GM20431 (cell line): ENCODE measurements around the gene HOMER2.

Source experiments
- in situ Hi-C: fragments of 300-500 bp; cut with MseI, MboI; formaldehyde crosslinking; loops from one replicate; pipeline ENCODE4 v1.15.0; 2020; ENCODE audit warnings: low sequenced_read_pairs; ENCODE audit not compliant: unreplicated experiment

Gene HOMER2

DNA sequence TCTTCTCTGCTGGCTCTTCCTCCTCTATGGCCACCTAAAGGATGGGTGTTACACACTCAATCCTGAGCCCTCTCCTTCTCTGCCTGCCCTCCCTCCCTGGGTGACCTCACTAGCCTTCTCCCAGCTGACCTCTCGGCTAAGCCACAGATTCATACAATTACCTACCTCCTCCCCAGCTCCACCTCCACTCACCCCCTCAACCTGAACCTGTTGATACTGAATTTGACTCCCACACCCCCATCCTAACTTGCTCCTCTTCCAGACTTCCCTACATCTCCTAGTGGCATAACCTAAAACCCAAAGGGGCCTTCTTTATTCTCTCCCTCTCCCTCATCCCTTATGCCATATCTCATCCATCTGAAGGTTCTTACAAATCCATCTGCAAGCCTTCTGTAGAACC is 17.1 kb downstream of the HOMER2 start:
- in situ Hi-C loops: no loop called here

DNA sequence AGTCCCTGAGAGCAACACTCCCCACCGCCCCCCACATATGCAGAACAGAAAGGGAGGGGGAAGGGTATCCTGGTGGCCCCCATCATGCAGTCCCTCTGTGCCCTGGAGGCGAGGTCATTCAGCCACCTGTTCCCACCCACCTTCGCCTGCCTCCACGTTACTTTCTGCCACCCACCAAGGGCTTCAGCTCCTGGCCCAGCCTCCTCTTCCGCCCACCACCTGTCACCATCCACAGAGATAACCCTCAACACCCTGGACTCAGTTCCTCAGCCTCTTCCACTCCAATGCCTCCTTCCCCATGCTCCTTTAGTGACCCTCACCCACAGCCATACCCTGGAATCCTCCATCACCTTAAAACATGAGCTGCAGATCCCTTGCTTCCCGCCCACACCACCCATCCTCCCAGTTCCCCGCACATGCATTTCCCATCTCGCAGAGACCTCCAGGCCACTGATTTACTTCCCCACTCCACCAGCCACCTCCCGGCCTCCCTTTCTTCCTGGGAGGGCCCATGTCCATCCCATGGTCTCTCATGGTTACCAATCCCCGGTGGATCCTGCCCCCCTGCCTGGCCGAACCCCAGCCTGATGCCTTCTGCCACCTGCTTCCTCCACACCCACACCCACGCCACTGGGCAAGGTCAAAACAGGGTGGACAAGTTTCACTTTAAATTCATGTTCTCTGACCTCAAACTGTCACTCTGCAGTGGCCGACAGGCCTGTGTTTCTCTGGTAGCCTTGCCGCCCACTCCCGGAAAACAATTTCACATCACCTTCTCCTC is 18.2 kb downstream of the HOMER2 start:
- in situ Hi-C loops: no loop called here

DNA sequence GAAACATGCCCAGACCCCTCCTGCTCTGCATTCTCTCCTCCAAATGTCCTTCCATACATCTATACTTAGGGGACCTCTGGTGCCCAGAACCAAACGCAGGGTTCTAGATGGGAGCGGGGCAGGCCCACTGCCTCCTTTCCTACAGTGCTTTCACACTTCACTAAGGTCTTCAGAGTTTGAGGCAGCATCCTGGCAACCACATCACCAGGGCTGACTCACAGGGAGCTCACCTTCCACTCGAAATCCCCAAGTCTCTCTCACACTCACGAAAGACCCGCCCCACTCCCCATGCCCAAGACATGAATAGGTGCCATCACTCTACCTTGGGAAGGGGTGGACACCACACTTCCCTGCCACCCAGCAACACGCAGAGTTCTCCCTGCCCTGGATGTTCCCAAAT is 18.9 kb downstream of the HOMER2 start:
- in situ Hi-C loops: no loop called here

DNA sequence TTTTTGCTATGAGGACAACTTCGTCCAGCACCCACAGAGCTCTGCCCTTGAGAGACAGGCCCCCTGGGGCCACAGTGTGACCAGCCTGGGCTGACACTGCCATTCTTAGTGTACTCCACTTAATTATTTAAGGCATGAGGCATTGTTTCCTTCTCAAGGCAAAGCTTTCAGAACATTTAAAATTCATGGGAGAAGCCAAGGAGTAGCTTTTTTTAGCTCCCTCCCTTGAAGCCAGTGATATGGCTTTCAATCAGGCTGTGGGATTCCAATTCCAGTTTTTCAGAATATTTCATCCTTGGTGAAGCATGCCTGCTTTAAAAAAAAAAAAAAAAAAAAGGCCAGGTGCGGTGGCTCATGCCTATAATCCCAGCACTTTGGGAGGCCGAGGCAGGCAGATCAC is 21.3 kb downstream of the HOMER2 start:
- in situ Hi-C loops: no loop called here

DNA sequence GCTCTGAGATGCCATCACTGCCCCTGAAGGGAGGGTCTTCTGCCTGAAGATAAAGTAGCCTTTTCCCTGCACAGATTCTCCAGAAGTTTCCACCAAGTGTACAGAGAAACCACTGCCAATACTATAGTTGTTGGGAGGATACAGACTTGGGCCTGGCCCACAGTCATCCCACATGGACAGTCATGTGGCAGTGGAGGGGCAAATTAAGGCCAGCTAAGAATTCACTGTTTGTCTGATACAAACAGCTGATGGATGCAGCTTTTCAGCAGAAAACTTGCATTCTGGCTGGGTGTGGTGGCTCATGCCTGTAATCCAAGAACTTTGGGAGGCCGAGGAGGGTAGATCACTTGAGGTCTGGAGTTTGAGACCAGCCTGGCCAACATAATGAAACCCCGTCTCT is 22.1 kb downstream of the HOMER2 start:
- in situ Hi-C loops: no loop called here

DNA sequence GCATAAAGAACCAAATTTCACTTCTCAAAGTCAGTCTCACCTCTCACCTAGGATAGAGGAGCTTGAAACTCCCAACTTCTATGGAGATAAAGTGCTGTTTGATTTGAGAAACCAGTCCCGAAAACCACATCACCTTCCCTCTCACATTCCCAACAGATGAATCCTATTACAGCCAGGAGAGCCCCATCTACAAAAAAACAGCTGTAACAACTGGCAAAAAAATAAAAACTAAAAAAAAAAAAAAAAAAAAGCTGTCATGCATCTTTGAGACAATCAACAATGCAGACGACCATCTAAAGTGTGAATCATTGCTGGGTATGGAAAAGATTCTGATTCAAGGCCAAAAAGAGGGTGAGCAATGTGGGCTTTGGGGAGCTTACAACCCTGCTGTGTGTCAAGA is 23.8 kb downstream of the HOMER2 start:
- in situ Hi-C loops: no loop called here

DNA sequence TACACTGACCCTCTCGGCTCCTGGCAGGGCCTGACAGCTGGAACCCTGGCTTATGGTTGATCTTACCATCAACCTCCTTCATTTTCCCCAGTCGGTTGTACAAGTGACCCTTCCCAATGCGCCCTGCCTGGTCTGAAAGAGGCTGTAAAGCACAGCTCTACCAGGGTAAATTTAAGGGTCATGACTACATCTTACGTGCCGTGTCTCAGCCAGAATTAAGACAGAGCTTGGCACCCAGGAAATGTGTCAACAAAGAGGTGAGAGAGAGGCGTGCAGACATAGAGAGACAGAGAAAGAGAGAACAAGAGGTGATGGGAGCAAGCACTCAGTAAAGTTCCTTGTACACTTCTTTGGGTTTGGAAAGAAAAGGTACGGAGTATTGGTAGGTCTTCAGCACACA is 28.8 kb downstream of the HOMER2 start:
- in situ Hi-C loops: no loop called here

DNA sequence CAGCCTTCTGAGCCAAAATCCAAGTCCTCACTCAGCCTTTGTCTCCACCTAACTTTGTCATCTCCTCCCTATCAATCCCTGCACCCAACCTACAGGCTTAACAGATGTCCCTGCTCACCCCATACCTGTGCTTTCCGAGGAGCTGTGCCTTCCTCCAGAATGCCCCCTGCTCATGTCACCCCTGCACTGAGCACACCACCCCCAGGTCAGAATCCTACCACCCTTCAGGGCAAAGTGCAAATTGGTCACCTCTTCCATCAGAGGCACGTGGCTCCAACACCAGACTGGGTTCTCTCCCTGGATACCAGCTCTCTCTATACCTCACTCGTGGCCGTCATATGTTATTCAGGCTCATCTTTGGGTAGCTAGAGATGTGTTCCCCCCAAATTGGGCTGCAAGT is 29.8 kb downstream of the HOMER2 start:
- in situ Hi-C loops: no loop called here

DNA sequence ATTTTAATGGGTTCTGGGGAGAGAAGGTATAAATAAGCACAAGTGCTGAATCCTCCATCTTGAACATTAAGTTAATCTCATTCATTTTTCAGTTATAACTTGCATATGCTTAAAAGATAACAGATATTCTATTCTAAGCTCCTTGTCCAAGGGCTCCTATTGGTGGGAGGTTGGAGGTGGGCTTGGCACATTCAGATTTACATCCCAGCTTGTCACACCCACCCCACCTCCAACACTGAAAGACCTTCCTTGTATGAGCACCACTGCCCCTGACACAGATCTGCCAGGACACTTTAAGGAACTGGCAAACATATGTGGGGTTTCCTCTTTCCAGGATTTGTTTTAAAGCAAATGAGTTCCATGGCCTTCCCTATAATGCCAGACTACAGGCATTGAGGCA is 30.6 kb downstream of the HOMER2 start:
- in situ Hi-C loops: no loop called here

DNA sequence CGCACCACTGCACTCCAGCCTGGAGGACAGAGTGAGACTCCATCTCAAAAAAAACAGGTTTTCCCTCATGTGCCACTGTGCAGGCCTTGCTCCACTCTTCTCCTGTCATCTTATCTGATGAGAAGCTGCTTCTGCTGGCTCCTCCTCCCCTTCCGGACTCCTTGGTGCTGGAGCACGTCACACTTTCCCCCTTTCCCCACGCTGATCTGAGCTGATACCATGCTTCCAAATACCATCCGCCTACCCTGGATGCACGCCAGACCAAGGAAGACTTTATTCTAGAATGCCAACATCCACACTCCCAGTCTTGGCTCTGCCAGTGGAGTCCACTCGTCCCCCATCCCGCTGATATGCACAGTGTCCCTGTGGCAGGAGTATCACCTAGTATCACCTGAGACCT is 31.3 kb downstream of the HOMER2 start:
- in situ Hi-C loops: no loop called here

DNA sequence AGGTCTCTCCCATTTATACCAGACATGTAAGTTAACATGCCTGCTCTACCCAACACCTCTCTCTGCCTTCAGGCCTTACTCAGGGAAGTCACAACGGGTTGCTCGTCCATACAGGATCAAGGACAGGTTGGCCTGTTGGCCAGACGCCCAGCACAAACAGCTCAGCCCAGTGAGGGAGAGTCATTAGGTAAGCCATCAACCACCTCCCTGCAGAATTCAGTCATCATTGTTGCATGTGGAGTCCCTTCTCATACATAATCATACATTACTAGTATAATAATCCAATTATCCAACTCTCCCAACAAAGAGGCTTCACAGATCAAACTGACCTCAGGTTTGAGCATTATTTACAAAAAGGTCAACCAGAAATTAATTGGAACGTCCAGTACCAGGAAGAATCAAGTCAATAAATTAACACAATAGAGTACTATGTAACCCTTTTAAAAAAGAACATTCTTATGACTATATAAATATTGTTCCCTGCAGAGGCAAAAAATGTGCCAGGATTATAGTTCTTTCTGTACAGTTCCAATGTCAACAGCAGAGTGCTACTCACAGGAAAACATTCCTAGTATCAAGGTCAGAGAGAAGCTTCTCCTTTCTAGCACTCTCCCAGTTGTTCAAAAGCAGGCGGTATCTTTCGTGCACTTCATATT is 33.2 kb downstream of the HOMER2 start:
- in situ Hi-C loops: no loop called here

DNA sequence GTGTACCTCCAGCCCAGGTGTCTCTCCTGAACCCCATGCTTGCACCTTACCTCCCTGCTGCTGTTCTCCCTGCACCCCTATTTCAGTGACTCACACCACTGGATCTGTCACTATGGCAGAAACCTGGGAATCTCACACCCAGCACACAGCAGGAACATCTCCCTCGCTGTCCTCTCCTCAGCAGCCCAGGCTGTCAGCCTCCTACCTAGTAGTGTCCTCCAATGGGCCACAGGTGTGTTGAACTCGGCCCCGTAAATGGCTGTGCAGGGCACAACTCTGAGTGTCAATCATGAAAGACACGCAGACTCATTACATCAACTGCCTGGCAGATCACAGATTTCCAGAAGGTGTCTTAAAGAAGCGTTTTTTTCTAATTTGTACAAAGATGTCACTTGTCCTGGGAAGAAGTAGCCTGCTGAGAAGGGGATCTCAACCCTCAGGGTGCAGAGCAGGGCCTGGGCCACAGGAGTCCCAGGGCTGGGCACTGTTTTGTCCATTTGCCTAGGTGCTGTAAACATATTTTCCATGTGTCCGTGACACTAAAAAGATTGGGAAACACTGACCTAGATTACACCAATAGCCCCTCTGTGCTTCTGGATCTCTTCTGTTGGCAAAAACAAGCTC is 33.8 kb downstream of the HOMER2 start:
- in situ Hi-C loops: no loop called here

DNA sequence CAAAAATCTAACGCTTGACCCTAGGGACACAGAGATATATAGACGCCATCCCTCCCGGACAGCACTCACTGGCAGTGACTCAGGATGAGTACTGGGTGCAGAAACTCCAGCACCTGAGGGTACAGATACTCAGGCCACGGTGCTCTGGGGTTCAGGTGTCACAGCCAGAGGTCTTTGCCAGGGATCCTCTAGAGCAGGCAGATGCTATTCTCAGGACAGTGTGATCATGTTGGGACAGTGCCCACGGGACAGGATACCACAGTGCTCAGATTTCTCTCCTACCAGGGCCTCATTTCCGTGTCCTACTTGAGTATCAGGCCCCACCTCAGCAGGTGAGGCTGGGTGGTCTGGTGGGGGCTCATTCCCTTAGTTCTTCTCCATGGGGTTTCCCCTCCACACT is 34.4 kb downstream of the HOMER2 start:
- in situ Hi-C loops: no loop called here

DNA sequence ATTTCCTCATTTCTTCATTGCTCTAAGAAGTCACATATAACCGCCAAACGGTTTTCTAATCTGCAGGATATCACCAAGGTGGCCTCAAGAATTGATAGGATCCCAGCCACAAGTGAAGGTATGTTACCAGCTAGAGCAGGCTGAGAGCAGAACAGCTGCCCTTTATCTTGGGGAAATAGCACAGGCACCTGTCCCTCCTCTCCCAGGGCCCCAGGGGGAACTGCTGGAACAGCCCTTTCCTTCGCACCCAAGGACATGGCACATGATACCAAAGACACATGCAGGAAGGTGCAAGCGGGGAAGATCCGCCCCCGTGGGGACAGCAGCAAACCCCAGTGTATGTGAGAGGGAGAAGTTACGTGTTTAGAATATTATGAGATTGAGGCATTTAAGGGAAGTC is 35.3 kb downstream of the HOMER2 start:
- in situ Hi-C loops: no loop called here

DNA sequence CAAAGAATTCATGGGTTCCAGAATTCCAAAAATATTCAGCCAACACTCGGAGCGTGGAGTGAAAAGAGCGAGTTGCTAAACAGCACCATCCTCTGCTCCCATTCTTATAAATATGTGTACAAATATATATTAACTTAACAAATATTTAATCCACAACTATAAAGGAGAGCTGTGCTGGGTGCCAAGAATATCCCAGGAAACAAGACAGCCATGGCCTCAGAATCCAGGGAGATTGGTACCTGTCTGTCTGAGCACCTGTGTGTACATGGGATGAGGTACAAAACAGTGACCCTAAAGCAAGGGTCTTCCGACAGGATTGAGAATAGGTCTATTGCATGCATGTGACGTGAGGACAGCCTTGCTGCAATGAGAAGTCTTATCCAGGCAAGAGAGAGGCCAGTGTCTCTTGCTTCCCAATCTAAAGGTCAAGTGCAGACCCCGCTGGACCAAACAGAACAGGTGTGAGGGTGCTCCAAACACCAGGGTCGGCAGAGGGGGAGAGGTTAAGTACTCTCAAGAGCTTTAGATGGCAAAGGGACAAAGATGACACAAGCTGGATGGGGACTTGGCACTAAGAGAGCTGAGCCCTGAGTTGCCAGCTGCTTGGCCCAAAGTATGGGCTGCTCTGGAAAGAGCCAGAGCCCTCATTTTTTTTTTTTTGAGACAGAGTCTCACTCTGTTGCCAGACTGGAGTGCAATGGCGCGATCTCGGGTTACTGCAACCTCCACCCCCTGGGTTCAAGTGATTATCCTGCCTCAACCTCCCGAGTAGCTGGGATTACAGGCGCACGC is 36.2 kb downstream of the HOMER2 start:
- in situ Hi-C loops: no loop called here

DNA sequence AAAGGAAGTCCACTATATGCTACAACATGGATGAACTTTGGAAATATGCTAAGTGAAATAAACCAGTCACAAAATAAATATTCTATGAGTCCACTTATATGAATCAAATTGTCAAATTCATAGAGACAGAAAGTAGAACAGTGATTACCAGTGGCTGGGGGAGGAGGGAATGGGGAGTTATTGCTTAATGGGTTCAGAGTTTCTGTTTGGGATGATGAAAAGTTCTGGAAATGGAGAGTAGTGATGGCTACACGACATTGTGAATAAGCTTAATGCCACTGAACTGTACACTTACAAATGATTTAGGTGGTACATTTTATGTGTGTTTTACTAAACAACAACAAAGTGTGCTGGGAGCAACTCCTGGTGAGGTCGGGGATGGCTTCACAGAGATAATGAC is 38.1 kb downstream of the HOMER2 start:
- in situ Hi-C loops: no loop called here

DNA sequence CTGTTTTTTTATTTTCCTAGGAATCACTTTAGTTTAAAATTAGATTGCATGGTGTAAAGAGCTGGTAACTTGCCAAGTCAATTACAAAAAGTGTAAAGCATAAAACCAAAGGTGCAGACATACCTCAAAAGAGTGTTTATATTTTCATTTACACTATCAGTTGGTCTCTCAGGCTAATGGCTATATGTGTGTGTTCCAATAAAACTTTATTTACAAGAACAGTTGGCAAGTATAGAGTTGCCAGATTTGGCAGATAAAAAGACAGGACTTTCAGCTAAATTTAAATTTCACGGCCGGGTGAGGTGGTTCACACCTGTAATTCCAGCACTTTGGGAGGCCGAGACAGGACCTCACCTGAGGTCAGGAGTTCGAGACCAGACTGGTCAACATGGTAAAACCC is 41.1 kb downstream of the HOMER2 start:
- in situ Hi-C loops: no loop called here

DNA sequence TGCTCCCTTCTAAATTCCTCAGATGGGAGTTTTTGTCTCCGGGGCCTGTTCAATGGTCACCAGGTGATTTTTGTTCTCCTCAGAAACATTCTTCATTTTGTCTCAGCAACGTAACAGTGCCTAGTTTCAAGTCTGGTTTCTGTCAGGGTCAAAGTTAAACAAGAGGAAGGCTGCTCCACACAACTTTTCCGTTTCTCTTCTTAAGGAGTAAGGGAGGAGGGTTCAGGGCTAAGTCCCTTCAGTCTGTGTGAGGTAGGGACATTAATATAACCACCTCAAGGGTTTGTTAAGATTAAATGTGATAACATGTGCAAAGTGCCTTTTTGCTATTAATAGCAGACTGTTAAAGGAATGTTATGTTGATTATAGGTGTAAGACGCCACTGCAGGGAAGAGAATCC is 41.8 kb downstream of the HOMER2 start:
- in situ Hi-C loops: no loop called here

DNA sequence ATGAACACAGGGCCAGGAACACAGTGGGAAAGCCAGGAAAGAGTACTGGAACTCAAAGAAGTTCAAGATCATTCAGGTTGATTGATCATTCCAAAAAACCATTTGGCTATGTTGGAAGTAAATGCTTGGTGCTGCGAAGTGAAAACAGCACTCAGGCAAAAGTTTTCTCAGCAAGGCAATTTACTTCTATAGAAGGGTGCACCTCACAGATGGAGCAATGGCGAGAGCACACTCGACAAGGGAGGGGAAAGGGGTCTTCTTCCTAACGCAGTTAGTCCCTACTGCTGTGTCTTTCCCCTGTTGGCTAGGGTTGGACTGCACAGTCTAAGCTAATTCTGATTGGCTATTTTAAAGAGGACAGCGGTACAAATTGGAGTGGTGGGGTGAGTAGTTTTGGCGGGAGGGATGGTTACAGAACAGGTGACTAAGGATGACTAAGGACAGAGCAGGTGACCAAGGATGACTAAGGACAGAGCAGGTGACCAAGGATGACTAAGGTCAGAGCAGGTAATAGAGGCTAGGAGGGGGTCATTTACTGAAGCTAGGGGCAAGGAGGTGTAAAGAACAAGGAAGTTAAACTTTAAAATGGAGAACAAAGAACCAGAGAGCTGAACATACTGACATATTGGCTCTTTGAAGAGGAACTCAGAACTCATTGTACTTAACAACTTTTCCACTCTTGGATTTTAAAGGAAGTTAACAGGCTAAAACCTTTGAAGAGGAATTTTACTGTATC is 43.3 kb downstream of the HOMER2 start:
- in situ Hi-C loops: no loop called here

DNA sequence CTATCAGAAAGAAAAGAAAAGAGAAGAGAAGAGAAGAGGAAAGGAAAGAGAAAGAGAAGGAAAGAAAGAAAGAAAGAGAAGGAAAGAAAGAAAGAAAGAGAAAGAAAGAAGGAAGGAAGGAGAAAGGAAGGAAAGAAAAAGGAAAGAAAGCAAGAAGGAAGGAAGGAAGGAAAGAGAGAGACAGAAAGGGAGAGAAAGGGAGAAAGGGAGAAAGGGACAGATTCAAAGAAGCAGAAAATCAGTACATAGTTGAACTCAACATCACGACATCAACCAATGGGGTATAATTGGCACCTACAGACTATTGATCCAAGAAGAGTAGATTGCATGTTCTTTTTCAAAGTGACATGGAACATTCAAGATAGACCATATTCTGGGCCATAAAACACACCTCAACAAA is 45.2 kb downstream of the HOMER2 start:
- in situ Hi-C loops: no loop called here
